ENCODE results near the gene ARHGAP26.

The ARHGAP26 gene

GRCh38 chr5:143135832-143136551, 365.8 kb downstream of the ARHGAP26 start:
- DNase-seq (ENCODE audit: low read depth), result peak; percentile 10
- H3K4me3 ChIP-seq (replicated peaks; ENCODE audit: low read depth, low read length), result no peak overlapping the region
- no peak for TF ChIP-seq CTCF (IDR thresholded peaks at IDR 0.05; ENCODE audit: low read length, missing control alignments)

GRCh38 chr5:143138839-143139238, 368.7 kb downstream of the ARHGAP26 start:
- no peak for TF ChIP-seq CTCF (IDR thresholded peaks at IDR 0.05; ENCODE audit: low read length, missing control alignments)
- no peak overlapping the region for H3K4me3 ChIP-seq (replicated peaks; ENCODE audit: low read depth, low read length)
- DNase-seq (ENCODE audit: low read depth), result no peak

- no peak for DNase-seq (ENCODE audit: low read depth)
- TF ChIP-seq CTCF (IDR thresholded peaks at IDR 0.05; ENCODE audit: low read length, missing control alignments), result no peak
- H3K4me3 ChIP-seq (replicated peaks; ENCODE audit: low read depth, low read length), result no peak overlapping the region
These were observed 369.4 kb downstream of the ARHGAP26 start for GRCh38 chr5:143139585-143139984.

GRCh38 chr5:143140492-143141203, 370.5 kb downstream of the ARHGAP26 start:
- DNase-seq (ENCODE audit: low read depth), result no peak
- TF ChIP-seq CTCF (IDR thresholded peaks at IDR 0.05; ENCODE audit: low read length, missing control alignments), result no peak
- no peak overlapping the region for H3K4me3 ChIP-seq (replicated peaks; ENCODE audit: low read depth, low read length)

- no peak for DNase-seq (ENCODE audit: low read depth)
- TF ChIP-seq CTCF (IDR thresholded peaks at IDR 0.05; ENCODE audit: low read length, missing control alignments), result no peak
- H3K4me3 ChIP-seq (replicated peaks; ENCODE audit: low read depth, low read length), result no peak overlapping the region
These were observed 371.5 kb downstream of the ARHGAP26 start for GRCh38 chr5:143141652-143142051.

GRCh38 chr5:143142596-143143435, 372.6 kb downstream of the ARHGAP26 start:
- TF ChIP-seq CTCF (IDR thresholded peaks at IDR 0.05; ENCODE audit: low read length, missing control alignments), result no peak
- H3K4me3 ChIP-seq (replicated peaks; ENCODE audit: low read depth, low read length), result no peak overlapping the region
- DNase-seq (ENCODE audit: low read depth), result peak; percentile 71

Measured in fibroblast of pulmonary artery (primary cell).